ENCODE measurements around the gene SLC6A19.

Gene SLC6A19

DNA sequence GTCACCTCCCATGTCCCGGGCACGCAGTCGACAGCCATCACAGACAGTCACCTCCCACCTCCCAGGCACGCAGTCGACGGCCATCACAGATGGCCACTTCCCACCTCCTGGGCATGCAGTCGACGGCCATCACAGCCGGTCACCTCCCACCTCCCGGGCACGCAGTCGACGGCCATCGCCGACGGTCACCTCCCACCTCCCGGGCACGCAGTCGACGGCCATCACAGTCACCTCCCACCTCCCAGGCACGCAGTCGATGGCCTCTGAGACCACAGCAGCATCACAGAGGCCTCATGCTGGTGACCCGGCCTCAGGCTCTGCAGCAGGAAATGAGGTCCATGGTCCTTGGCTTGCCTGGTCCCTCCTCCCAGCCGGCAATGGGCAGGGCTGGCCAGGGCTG lies 5.5 kb upstream of the SLC6A19 start:
- no peak for DNase-seq (ENCODE audit: low read depth)

GRCh38 chr5:1196562-1196961 lies 4.8 kb upstream of the SLC6A19 start:
- DNase-seq (ENCODE audit: low read depth), result no peak

- DNase-seq (ENCODE audit: low read depth), result no peak
These were observed 3.3 kb upstream of the SLC6A19 start for GRCh38 chr5:1197876-1198666.

DNA sequence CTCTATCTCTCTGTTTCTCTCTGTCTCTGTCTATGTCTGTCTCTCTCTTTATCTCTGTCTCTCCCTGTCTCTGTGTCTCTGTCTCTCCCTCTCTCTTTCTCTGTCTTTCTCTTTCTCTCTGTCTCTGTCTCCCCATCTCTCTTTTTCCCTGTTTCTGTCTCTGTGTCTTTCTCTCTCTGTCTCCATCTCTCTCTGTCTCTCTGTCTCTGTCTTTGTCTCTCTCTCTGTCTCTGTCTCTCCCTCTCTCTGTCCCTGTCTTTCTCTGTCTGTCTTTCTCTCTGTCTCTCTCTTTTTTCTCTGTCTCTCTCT lies 2.1 kb upstream of the SLC6A19 start:
- DNase-seq (ENCODE audit: low read depth), result no peak

- DNase-seq (ENCODE audit: low read depth), result no peak
These were observed 1.5 kb upstream of the SLC6A19 start for GRCh38 chr5:1199649-1200494.

DNA sequence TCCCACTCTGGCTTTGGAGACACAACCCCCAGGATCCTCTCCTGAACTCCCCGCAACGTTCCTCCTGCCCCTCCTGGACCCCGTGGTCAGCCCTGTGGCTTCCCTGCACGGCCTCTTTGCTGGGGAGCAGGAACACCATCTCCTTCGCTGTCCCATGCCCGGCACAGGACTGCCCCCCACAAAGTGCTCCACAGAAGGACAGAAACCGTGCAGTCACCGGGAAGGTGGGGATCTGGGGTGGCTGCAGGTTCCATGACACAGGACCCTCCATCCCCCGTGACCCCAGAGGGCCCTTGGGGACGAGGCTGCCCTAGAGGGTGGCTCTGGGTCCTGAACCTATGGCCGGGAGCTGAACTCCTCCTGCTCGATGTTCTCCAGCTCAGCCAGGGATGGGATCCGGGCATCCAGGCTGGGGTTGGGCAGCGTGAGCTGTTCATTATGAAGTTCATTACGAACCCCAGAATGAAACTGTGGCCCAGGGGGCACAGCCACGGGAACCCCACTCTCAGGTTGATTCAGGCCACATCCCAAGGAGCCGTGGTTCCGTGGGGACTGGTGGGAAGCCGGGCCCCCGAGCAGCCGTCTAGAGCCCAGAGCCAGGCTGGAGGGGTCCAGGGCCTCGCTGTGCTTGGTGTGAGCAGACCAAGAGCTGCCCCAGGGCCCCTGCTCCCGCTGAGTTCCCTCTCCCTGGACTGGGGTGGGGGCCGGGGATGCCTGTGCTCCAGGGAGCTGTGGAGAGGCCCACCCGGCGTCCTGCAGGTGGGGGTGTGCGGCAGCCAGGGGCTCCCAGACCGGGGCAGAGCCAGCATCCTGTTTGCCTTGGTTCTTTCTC lies 684 bp upstream of the SLC6A19 start:
- no peak for DNase-seq (ENCODE audit: low read depth)

GRCh38 chr5:1202026-1202797 lies 817 bp downstream of the SLC6A19 start:
- no peak for DNase-seq (ENCODE audit: low read depth)

GRCh38 chr5:1202798-1203185 lies 1.4 kb downstream of the SLC6A19 start:
- no peak for DNase-seq (ENCODE audit: low read depth)

GRCh38 chr5:1203311-1203967 lies 2.0 kb downstream of the SLC6A19 start:
- no peak for DNase-seq (ENCODE audit: low read depth)

DNA sequence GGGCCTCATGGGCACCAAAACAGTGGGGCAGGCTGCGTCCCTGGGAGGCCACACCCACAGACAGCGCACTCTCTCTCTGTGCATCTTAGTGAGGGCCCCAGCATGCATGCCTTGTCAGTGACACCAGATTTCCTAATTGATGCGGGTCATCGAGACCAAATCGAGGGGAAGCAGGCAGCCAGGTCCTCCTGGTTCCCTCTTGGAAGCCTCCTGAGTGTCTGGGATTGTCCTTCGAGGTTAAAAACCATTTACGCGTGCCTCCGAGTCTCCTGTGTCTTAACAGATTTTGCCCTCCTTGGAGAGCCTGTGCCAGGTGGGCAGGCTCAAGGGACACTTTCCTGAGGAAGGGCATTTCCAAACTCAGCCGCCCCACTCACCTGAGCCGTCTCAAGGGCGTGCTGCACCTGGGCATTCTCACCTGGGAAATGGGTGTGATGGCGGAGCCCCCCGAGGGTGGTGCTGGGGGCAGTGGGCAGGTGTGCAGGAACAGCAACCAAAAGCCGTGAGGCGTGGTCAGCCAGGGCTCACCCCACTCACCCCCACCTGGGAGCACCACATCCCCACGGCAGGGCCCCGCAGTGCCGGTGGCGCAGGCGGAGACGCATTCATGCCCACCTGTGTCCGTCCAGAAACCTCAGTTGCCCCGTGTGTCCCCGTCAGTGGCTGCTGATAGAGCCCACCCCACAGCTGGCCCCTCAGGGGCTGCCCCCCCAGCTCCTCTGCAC lies 2.7 kb downstream of the SLC6A19 start:
- DNase-seq (ENCODE audit: low read depth), result no peak

DNA sequence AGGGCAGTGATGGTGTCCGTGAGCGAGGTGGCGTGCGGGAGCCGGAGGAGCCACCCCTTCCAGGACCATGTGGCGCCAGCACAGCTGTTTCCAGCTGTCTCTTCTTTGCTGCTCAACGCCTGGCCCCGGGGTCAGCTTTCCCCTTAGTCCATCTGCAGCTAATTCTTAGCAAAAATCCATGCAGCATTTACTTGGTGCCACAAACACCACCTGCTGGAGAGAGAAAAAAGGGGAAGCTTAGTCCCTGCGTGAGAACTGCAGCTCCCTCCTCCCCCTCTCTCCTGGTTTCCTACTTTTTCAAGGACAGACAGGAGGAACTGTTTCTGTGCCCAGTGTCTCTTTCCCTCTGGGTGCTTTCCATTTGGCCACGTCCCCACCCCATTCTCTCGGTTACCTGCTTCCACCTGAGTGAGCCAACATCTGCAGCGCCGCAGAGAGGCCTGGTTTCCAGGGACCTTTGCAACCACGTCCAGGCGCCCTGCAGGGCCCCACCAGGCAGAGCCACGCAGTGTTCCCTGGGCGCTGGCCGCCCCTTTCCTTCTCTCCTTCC lies 3.4 kb downstream of the SLC6A19 start:
- no peak for DNase-seq (ENCODE audit: low read depth)

DNA sequence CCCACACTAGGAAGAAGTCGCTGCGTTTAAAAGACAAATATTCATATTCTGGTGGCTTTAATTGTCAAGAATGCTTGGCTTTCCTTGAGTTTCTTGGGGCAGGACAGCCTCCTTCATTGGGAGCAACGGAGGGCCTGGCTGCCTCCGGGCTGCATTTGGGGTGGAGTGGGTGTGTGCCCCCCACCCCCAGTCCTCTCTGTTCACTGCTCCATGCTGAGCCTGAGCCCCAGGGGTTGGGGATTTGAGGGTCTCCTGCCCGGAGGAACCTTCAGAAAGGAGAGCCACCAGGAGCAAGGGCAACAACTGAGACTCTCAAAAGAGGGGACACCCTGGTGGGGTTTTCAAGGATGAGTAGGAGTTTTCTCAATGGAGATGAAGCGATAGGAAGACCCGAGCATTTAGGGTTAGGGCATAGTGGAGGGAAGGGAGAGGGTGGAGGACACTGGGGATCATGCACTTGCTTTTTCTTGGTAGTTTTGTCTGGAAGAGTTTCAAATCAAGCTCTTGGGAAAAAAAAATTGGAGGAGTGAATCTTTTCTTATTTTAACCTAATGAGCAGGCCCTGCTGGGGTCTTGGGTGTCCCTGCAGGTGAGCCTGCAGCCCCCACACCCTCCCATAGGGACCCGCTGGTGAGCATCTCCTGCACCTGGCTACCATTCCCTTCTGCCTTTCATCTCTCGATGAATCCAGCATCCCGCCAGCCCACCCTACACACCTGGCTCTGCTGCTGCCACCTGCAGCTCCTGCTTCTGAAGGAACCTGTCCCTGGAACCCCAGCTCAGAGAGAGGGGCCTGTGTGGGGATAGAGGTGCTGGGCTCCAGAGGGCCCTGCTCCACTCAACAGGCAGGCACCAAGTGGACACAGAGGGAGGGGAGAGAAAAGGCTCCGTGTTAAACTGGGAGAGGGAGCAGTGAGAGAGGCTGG lies 4.1 kb downstream of the SLC6A19 start:
- DNase-seq (ENCODE audit: low read depth), result no peak

- no peak for DNase-seq (ENCODE audit: low read depth)
These were observed 5.4 kb downstream of the SLC6A19 start for GRCh38 chr5:1206521-1207412.

GRCh38 chr5:1207555-1207954 lies 6.2 kb downstream of the SLC6A19 start:
- DNase-seq (ENCODE audit: low read depth), result no peak

- DNase-seq (ENCODE audit: low read depth), result no peak
These were observed 6.9 kb downstream of the SLC6A19 start for GRCh38 chr5:1208221-1208742.

- no peak for DNase-seq (ENCODE audit: low read depth)
These were observed 7.5 kb downstream of the SLC6A19 start for GRCh38 chr5:1208743-1209488.

GRCh38 chr5:1209489-1209852 lies 8.1 kb downstream of the SLC6A19 start:
- no peak for DNase-seq (ENCODE audit: low read depth)
